GM13976 (cell line): ENCODE results near the gene BTAF1.

Source experiments
- DNase-seq: peaks from one replicate; pipeline ENCODE4 v3.0.0; 2012; ENCODE audit warnings: low spot score
- in situ Hi-C: fragments of 300-500 bp; cut with MboI; formaldehyde crosslinking; loops from one replicate; pipeline ENCODE4 v1.12.0; 2022; ENCODE audit warnings: low sequenced_read_pairs, mixed read lengths, inconsistent platforms; ENCODE audit not compliant: unreplicated experiment
- TF ChIP-seq, protein P1 (sequence below): IDR thresholded peaks from 2 replicates; pipeline ENCODE4 v1.5.1; 2012; ENCODE audit warnings: borderline replicate concordance, mild to moderate bottlenecking; ENCODE audit not compliant: insufficient read depth; ENCODE audit errors: extremely low read depth, missing control alignments, control extremely low read depth

BTAF1 gene

DNA sequence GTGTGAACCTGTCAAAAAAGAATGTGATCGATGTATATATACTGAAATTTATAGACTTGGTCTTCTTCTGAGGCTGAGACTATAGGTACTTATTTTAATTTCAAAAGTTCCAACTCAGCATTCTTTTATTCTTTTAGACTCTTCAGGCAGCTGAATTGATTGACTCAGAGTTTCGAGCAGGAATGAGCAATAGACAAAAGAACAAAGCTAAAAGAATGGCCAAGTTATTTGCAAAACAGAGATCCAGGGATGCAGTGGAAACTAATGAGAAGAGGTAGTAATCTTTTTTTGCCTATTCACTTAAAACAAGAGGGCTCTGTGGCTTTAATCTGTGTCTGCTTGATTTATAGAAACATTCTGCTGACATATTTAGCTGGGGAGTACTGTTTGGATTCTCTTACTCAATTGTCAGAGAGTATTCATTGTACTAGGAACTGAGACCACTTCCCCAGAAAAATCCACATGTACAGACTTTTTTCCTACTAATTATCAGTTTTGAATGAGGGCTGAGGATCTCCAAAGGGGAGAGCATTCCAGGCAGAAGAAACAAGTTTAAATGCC lies 30.1 kb downstream of the BTAF1 start:
- TF ChIP-seq, protein P1, sequence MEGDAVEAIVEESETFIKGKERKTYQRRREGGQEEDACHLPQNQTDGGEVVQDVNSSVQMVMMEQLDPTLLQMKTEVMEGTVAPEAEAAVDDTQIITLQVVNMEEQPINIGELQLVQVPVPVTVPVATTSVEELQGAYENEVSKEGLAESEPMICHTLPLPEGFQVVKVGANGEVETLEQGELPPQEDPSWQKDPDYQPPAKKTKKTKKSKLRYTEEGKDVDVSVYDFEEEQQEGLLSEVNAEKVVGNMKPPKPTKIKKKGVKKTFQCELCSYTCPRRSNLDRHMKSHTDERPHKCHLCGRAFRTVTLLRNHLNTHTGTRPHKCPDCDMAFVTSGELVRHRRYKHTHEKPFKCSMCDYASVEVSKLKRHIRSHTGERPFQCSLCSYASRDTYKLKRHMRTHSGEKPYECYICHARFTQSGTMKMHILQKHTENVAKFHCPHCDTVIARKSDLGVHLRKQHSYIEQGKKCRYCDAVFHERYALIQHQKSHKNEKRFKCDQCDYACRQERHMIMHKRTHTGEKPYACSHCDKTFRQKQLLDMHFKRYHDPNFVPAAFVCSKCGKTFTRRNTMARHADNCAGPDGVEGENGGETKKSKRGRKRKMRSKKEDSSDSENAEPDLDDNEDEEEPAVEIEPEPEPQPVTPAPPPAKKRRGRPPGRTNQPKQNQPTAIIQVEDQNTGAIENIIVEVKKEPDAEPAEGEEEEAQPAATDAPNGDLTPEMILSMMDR: no peak
- DNase-seq: no peak
- in situ Hi-C loops: no loop called here

DNA sequence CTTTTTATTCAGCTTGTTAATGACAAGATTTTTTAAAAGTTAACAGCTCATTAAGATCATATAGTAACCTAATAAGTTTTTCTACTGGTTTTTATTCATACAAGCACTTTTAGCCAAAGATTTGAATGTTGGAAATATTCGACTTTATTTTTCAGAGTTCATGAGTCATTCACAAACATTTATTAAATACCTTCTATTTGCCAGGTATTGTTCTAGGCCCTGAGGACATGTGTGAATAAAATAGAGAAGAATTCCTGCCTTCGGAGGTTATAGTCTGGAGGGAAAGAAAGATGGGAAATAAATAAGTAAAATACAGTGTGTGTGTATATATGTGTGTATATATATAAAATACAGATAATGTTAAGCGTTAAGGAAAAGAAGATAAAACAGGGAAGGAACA lies 31.5 kb downstream of the BTAF1 start:
- DNase-seq: no peak
- TF ChIP-seq, protein P1: no peak
- in situ Hi-C loops: no loop called here

DNA sequence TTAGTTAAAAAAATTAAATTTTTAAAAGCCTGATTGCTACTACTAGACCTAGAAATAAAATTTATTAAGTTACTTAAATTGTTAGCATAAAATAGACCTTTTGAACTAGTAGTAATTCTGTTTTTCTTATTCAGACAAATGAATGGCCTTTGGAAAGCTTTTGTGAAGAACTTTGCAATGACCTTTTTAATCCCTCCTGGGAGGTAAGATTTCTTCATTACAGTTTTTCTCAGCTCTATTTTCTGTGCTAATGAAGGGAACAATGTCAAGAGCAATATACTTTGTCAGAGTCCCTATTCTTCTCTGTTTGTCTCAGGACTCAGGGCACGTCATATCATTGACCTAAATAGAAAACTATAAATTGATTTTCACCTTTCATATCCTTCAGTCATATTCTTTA lies 33.5 kb downstream of the BTAF1 start:
- DNase-seq: no peak
- in situ Hi-C loops: no loop called here
- TF ChIP-seq, protein P1: no peak

DNA sequence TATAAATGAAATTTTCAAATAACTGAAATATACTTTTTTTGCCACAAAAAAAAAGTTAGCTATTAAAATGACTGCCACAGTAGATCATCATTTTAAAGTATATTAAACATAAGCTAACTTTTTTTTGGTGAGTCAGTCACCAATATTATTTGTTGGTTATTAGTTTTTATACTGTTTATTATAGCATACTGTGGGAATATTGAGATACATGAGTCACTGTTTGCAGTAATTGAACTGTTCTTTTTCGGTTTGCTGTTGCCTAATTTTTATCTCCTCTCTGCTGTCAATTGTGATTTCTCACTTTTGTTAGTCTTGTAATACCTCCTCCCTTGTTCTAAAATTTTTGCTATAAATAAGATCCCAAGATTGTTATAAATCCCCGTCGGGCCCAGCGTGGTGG lies 45.7 kb downstream of the BTAF1 start:
- no peak for DNase-seq
- in situ Hi-C loops: no loop called here
- TF ChIP-seq, protein P1: no peak

DNA sequence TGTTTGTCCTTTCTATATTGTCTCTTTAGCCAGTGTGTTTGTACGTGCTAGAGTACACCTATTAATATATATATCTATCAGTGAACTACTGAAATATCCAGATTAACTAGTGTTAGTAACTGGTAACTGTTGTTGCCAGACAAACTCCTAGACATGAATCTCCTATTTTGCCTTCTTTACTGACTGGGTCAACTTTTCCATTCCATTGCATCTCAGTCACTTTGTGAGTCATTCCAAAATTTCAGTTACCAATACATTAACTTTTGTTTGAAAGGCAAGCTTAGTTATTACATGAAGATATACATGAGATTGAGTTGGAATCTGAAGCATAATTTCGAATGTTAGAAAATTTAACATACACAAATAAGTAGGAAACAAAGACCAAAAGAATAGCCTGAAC lies 51.4 kb downstream of the BTAF1 start:
- TF ChIP-seq, protein P1: no peak
- DNase-seq: no peak
- in situ Hi-C loops: no loop called here

DNA sequence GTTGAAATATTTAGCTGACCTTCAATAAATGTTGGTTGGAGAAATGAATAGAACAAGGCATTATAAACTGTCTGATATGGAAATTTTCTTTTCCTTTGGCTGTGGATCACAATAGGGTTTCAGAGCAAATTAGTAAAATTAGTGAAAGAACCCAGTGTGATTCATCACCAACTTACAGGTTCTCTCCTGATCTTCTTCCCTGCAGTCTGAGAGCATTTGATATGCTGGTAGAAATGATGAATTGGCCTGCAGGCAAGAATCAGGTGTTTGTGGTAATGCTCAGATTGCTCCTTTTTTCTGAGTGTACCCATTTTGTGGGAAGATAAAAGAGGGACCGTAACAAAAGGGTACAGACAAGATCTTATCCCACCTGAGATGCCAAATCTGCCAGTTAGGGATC lies 51.9 kb downstream of the BTAF1 start:
- TF ChIP-seq, protein P1: no peak
- no peak for DNase-seq
- in situ Hi-C loops: no loop called here
